GM12878 (cell line): Measurements from ENCODE around the gene ONECUT2. TPM values are rescaled to one million over a fixed set of nuclear protein-coding genes. Genes with fewer than 3 reads are reported as not detected.

Source experiments
- ATAC-seq: fragments of 200-7000 bp; cut with Tn5 transposase; 3 replicates; pipeline ENCODE4 v1.9.1; 2020; ENCODE audit warnings: mild to moderate bottlenecking, moderate library complexity
- BruUV-seq: library from RNA; stranded (reverse); fragments of 400-500 nt; replicated peaks from 2 replicates; lab custom pipeline; 2021; lab: Mats Ljungman, UMichigan
- CTCF ChIA-PET: fragments of 300-600 bp; sonication (Branson Sonifier 250); formaldehyde crosslinking; extraction: SDS; loops from one replicate; lab custom pipeline; 2021; ENCODE audit warnings: inconsistent platforms; lab: Yijun Ruan, JAX
- POLR2A ChIA-PET: fragments of 350-600 bp; formaldehyde crosslinking; extraction: SDS; loops from one replicate; lab custom pipeline; 2021; ENCODE audit warnings: inconsistent platforms; lab: Charles Lee
- RAD21 ChIA-PET: fragments of 300-600 bp; sonication (Branson Sonifier 250); formaldehyde crosslinking; loops from one replicate; lab custom pipeline; 2023; ENCODE audit warnings: antibody characterized with exemption; ENCODE audit not compliant: unreplicated experiment; lab: Charles Lee
- SMC1A ChIA-PET: fragments of 300-600 bp; sonication (Branson Sonifier 250); formaldehyde crosslinking; loops from one replicate; lab custom pipeline; 2023; ENCODE audit not compliant: unreplicated experiment, uncharacterized antibody; lab: Charles Lee
- DNase-seq: peaks from one replicate; pipeline ENCODE4 v3.0.0-alpha.2; 2011; ENCODE audit warnings: low read depth, low spot score
- FAIRE-seq: peaks from 3 replicates; lab custom pipeline; 2011; peaks lifted over from hg19 to GRCh38; lab: Jason Lieb, UNC
- H2AFZ ChIP-seq: 2 replicates; pipeline ENCODE4 v1.6.0; 2011; ENCODE audit warnings: low read depth, low read length, control low read depth; ENCODE audit not compliant: control insufficient read depth
- H3K27ac ChIP-seq: 2 replicates; pipeline ENCODE4 v1.5.1; 2011; ENCODE audit warnings: control low read depth; ENCODE audit not compliant: control insufficient read depth, insufficient read depth
- H3K27me3 ChIP-seq, 2 experiments: replicated peaks in 1 of 2; 2 replicates each; pipeline versions ENCODE4 v1.6.0 to v1.6.1; 2011; ENCODE audit warnings: low read length in 1 of 2; ENCODE audit not compliant: control insufficient read depth in 2 of 2, insufficient read depth in 2 of 2
- H3K36me3 ChIP-seq, 2 experiments: 2 replicates each; pipeline ENCODE4 v1.5.1; 2011; ENCODE audit warnings: low read length in 1 of 2; ENCODE audit not compliant: control insufficient read depth in 2 of 2, insufficient read depth in 2 of 2
- H3K4me1 ChIP-seq: 2 replicates; pipeline ENCODE4 v1.6.1; 2011; ENCODE audit warnings: mild to moderate bottlenecking, low read length, moderate library complexity, mixed read lengths; ENCODE audit not compliant: control insufficient read depth, insufficient read depth
- H3K4me2 ChIP-seq: 2 replicates; pipeline ENCODE4 v1.6.0; 2011; ENCODE audit warnings: control low read depth; ENCODE audit not compliant: control insufficient read depth, insufficient read depth
- H3K4me3 ChIP-seq: fragments of 200-600 bp; sonication (generic); 2 replicates; pipeline ENCODE4 v1.5.1; 2016
- H3K79me2 ChIP-seq: 2 replicates; pipeline ENCODE4 v1.6.0; 2011; ENCODE audit warnings: low read length; ENCODE audit not compliant: control insufficient read depth, insufficient read depth
- H3K9ac ChIP-seq: 2 replicates; pipeline ENCODE4 v1.8.0; 2011; ENCODE audit warnings: low read length, control low read depth, mixed read lengths; ENCODE audit not compliant: control insufficient read depth, insufficient read depth
- H3K9me3 ChIP-seq: replicated peaks from 3 replicates; pipeline ENCODE4 v1.5.1; 2011; ENCODE audit warnings: mild to moderate bottlenecking, low read length; ENCODE audit not compliant: control insufficient read depth, insufficient read depth
- H4K20me1 ChIP-seq: 2 replicates; pipeline ENCODE4 v1.6.0; 2011; ENCODE audit not compliant: control insufficient read depth, insufficient read depth
- FOXM1 ChIP-seq: IDR thresholded peaks from 2 replicates; pipeline ENCODE4 v1.6.1; 2012; ENCODE audit warnings: low read depth, mild to moderate bottlenecking, inconsistent platforms, low read length, moderate library complexity
- HDAC2 ChIP-seq: fragments of 200-600 bp; sonication (generic); IDR thresholded peaks from 2 replicates; pipeline ENCODE4 v1.6.1; 2017
- IKZF1 ChIP-seq: fragments of 450-650 bp; conservative IDR thresholded peaks from 2 replicates; pipeline ENCODE4 v1.6.1; 2017; ENCODE audit warnings: antibody characterized with exemption, mild to moderate bottlenecking
- IRF3 ChIP-seq: fragments of 450-650 bp; IDR thresholded peaks from 2 replicates; pipeline ENCODE4 v1.6.1; 2014; ENCODE audit warnings: mild to moderate bottlenecking
- MTA2 ChIP-seq: fragments of 450-650 bp; IDR thresholded peaks from 2 replicates; pipeline ENCODE4 v1.6.1; 2016; ENCODE audit warnings: low read depth, mild to moderate bottlenecking, moderate library complexity
- MYB ChIP-seq: fragments of 150-350 bp; IDR thresholded peaks from 2 replicates; pipeline ENCODE4 v1.6.1; 2014; ENCODE audit warnings: mild to moderate bottlenecking, low read depth, low read length, borderline replicate concordance
- NBN ChIP-seq: fragments of 450-650 bp; IDR thresholded peaks from 2 replicates; pipeline ENCODE4 v1.6.1; 2016
- RFX5 ChIP-seq: IDR thresholded peaks from 2 replicates; pipeline ENCODE4 v1.6.1; 2011; ENCODE audit warnings: low read depth, low read length, improper control_type of control experiment
- SMC3 ChIP-seq: IDR thresholded peaks from 2 replicates; pipeline ENCODE4 v1.6.1; 2011; ENCODE audit warnings: low read length, improper control_type of control experiment, borderline replicate concordance
- ZNF217 ChIP-seq: fragments of 450-650 bp; IDR thresholded peaks from 2 replicates; pipeline ENCODE4 v1.6.1; 2017; ENCODE audit warnings: antibody characterized with exemption, mild to moderate bottlenecking
- whole genome bisulfite sequencing: methylation state at CpG from one replicate; pipeline ENCODE4 v1.1.6; 2016; ENCODE audit warnings: low lambda C conversion rate; ENCODE audit not compliant: insufficient replicate concordance, insufficient coverage; ENCODE audit errors: missing lambda C conversion rate; 5-methylcytosine and 5-hydroxymethylcytosine counted together
- in situ Hi-C: fragments of 300-500 bp; cut with MboI; formaldehyde crosslinking; loops from 9 replicates; pipeline ENCODE4 v1.14.3; 2018; ENCODE audit warnings: mixed read lengths
- intact Hi-C: fragments of 100-400 bp; cut with micrococcal nuclease; formaldehyde crosslinking; loops from one replicate; pipeline ENCODE4 v1.14.2; 2022; ENCODE audit not compliant: unreplicated experiment
- polyA plus RNA-seq, 11 experiments: library from polyadenylated mRNA; depleted of rRNA in 4 of 11; unstranded in 6 of 11; stranded (reverse) in 5 of 11; fragments of >200 nt; fragmentation: Nextera tagmentation in 4 of 11; fragmentation: Illumina TruSeq in 1 of 11; extraction: Ambion mirVana in 4 of 11; extraction: Trizol in 1 of 11; gene quantifications; 1 replicate in 1 of 11; 2 replicates in 10 of 11; pipeline versions ENCODE4 v1.2.1 to v1.2.3, GENCODE V29; 2011 to 2016; ENCODE audit warnings: inconsistent platforms in 2 of 11, missing spikeins in 2 of 11, low read depth in 1 of 11
- total RNA-seq, 4 experiments: library from RNA; depleted of rRNA in 3 of 4; stranded (reverse); fragments of >200 nt in 3 of 4; fragmentation: Illumina TruSeq in 1 of 4; extraction: Trizol in 1 of 4; gene quantifications; 2 replicates each; pipeline versions ENCODE4 v1.2.1 to v1.2.3, GENCODE V29; 2013 to 2021

ONECUT2 gene
- total and polyA plus RNA-seq, 10 of the 15 experiments (the other 5 are each of a cell fraction or from before 2014, with no cell fraction given), result 0.01 to 0.03 TPM; not detected in 8

- no peak for ATAC-seq
- DNase-seq, result no peak
- RAD21 ChIA-PET, result no interaction called here
Measured at GRCh38 chr18:57427429-57428201, 7.6 kb upstream of the ONECUT2 start.

More at GRCh38 chr18:57427429-57428201, 7.6 kb upstream of the ONECUT2 start:
- no peaks in the 10 kb centered on the region for H3K4me1 ChIP-seq
- in situ Hi-C loops, result no loop called here
- SMC1A ChIA-PET, result no interaction called here
- H3K27me3 ChIP-seq, result peaks cover 0 to 7% of the 10 kb centered on the region in 2 experiments; a peak in 2 of 4 replicates
- no peaks in the 10 kb centered on the region for H3K79me2 ChIP-seq
- FAIRE-seq, result no peak
- H3K9me3 ChIP-seq, result peaks cover 28% of the 10 kb centered on the region; the same call in 2 of the 3 replicates
- TF ChIP-seq HDAC2 (no peak), MTA2 (no peak), ZNF217 (no peak), IRF3 (no peak), NBN (no peak), IKZF1 (no peak), FOXM1 (no peak), SMC3 (no peak), RFX5 (no peak), MYB (no peak)
- no TSS peak for BruUV-seq
- no peaks in the 10 kb centered on the region for H3K36me3 ChIP-seq
- H3K4me2 ChIP-seq, result no peak overlapping the region
- CTCF ChIA-PET, result no interaction called here
- no peak overlapping the region for H3K9ac ChIP-seq
- H4K20me1 ChIP-seq, result no peaks in the 10 kb centered on the region
- POLR2A ChIA-PET, result no interaction called here
- intact Hi-C loops, result no loop called here
- 84% methylated on average over 44 of the region's 80 CpGs for WGBS
- no peak overlapping the region for H3K4me3 ChIP-seq
- H3K27ac ChIP-seq, result no peak overlapping the region
- H2AFZ ChIP-seq, result no peak overlapping the region
